Subcutaneous adipose tissue (tissue), 4 donors: Measurements from ENCODE around the gene TACC2. TPM values are rescaled to one million over a fixed set of nuclear protein-coding genes. Genes with fewer than 3 reads are reported as not detected.

Experiments used
- total RNA-seq, 4 donors: library from RNA; depleted of rRNA; stranded (reverse); fragments of >200 nt; gene quantifications; one replicate each; pipeline ENCODE4 v1.1.0, GENCODE V29; 2016
- TF ChIP-seq, protein P1 (sequence below): fragments of 450-650 bp; IDR thresholded peaks from one replicate; pipeline ENCODE4 v1.5.1; 2016; ENCODE audit warnings: low read depth, mild to moderate bottlenecking, control low read depth, antibody characterized with exemption, moderate library complexity

The TACC2 gene
- total RNA-seq, 4 donors from 2014 or later, result 16.1 to 71.6 (median 23.3) TPM

DNA sequence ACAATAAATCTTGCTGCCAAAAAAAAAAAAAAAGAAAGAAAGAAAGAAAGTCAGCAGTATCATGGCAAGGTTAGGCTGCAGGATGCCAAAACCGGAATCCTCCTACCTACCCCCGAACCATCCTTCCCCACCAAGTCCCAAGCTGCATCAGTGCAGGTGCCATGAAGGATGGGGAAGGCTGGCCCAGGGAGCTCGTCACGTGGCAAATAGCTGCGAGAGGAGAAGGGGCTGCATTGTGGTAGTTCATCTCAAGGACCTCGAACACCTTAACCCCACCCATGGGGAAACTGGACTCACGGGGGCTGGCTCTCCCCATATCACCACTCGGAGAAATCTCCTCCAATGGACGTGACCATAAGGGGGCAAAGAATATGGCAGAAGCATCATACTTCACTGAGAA, 86.2 kb downstream of the TACC2 start:
- TF ChIP-seq, protein P1, sequence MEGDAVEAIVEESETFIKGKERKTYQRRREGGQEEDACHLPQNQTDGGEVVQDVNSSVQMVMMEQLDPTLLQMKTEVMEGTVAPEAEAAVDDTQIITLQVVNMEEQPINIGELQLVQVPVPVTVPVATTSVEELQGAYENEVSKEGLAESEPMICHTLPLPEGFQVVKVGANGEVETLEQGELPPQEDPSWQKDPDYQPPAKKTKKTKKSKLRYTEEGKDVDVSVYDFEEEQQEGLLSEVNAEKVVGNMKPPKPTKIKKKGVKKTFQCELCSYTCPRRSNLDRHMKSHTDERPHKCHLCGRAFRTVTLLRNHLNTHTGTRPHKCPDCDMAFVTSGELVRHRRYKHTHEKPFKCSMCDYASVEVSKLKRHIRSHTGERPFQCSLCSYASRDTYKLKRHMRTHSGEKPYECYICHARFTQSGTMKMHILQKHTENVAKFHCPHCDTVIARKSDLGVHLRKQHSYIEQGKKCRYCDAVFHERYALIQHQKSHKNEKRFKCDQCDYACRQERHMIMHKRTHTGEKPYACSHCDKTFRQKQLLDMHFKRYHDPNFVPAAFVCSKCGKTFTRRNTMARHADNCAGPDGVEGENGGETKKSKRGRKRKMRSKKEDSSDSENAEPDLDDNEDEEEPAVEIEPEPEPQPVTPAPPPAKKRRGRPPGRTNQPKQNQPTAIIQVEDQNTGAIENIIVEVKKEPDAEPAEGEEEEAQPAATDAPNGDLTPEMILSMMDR, result no peak

DNA sequence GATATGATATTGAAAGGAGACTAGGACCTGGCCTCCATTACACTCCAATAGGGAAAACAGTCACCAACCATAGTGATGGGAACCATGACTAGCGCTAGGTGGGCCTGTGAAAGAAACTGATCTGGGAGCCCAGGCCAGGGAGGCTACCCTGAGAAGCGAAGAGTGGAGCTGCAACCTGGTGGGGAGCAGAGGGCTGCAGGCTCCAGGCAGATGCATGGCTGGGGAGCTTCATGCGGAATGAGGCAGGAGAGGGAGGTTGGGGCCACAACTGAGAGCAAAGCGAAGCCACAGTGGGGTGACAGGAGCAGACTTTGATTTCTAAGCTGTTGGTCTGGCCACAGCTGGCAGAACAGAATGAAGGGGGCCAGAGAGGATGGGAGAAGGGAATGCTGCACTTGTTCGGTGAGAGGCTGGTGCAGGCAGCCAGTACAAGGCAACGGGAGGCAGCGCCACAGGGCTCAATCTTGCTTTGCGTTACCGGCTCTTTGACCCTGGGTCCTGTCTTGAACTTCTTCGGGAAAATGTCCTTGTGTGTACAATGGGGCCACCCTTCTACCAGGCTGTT, 88.4 kb downstream of the TACC2 start:
- TF ChIP-seq, protein P1, result no peak

DNA sequence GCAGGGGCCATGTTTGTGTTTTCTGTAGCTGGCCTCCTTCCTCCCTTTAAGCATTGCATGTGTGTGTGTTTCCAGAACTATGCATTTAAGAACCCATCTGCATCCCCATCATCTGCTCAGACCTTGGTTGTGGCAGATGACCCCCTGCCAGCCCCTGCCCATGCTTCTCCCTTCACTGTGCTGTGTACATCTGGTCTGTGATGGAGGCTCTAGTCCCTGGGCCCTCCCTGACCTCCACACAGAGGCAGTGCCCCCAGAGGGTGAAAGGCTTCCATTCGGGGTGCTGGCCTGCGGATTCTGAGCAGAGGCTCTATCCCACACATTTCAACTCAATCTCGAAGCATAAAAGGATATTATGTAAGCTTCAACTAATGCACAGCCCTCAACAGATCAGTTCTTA, 89.4 kb downstream of the TACC2 start:
- TF ChIP-seq, protein P1, result no peak

DNA sequence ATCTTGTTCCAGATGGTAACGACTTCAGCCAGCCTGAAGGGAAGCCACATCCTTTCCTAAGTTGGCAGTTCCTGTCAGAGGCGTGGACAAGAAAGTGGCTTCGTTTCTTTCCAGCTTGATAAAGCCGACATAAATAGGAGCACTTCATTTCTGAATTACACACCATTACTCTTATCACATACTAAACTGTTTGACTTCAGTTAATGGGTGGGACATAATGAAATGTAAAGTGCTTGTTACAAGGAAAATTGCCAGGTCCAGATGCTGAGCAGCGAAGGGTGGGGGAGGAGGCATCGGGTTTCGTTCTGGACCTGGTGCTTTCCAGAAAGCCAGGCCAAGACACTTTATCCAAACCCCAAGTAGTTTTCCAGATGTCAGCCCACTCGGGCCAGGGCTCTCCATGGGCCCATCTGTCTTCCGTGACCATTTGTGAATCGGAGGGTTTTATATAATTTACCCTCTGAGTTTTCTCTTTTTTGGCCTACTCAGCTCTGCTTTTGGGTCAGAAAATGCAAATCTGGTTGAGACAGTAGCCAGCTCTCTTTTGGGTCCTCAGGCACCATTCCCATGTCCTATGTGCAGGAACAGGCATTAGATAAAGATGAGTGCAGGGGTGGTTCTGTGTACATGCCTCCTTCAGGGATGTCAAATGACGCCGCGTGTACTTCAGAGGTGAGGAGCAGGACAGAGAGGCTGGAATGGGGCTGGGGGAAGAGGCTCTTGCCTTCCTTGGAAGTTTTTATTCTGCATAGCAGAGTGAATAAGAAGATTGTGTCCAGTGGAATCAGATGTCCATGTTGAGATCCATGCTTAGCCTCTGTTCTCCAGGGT, 90.2 kb downstream of the TACC2 start:
- TF ChIP-seq, protein P1, result no peak

DNA sequence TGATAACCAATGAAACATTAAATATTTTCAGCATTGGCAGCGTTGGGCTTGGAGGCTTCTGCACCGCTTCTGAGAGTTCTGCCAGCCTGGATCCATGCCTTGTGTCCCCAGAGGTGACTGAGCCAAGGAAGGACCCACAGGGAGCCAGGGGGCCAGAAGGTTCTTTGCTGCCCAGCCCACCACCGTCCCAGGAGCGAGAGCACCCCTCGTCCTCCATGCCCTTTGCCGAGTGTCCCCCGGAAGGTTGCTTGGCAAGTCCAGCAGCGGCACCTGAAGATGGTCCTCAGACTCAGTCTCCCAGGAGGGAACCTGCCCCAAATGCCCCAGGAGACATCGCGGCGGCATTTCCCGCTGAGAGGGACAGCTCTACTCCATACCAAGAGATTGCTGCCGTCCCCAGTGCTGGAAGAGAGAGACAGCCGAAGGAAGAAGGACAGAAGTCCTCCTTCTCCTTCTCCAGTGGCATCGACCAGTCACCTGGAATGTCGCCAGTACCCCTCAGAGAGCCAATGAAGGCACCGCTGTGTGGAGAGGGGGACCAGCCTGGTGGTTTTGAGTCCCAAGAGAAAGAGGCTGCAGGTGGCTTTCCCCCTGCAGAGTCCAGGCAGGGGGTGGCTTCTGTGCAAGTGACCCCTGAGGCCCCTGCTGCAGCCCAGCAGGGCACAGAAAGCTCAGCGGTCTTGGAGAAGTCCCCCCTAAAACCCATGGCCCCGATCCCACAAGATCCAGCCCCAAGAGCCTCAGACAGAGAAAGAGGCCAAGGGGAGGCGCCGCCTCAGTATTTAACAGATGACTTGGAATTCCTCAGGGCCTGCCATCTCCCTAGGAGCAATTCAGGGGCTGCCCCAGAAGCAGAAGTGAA, 93.9 kb downstream of the TACC2 start:
- TF ChIP-seq, protein P1, result no peak

DNA sequence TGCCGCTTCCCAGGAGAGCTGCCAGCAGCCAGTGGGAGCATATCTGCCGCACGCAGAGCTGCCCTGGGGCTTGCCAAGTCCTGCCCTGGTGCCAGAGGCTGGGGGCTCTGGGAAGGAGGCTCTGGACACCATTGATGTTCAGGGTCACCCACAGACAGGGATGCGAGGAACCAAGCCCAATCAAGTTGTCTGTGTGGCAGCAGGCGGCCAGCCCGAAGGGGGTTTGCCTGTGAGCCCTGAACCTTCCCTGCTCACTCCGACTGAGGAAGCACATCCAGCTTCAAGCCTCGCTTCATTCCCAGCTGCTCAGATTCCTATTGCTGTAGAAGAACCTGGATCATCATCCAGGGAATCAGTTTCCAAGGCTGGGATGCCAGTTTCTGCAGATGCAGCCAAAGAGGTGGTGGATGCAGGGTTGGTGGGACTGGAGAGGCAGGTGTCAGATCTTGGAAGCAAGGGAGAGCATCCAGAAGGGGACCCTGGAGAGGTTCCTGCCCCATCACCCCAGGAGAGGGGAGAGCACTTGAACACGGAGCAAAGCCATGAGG, 94.6 kb downstream of the TACC2 start:
- TF ChIP-seq, protein P1, result no peak
